Measurements from ENCODE around the gene FZD2. TPM values are rescaled to one million over a fixed set of nuclear protein-coding genes. Genes with fewer than 3 reads are reported as not detected.

The FZD2 gene
- total RNA-seq, 1 donor from 2014 or later: 0.39 TPM

GRCh38 chr17:44606658-44607057 lies 49.4 kb downstream of the FZD2 start:
- DNase-seq (ENCODE audit: low read depth in 2 of 2): no peak

- no peak for DNase-seq (ENCODE audit: low read depth in 2 of 2)
These were observed 50.8 kb downstream of the FZD2 start for GRCh38 chr17:44607836-44608690.

DNA sequence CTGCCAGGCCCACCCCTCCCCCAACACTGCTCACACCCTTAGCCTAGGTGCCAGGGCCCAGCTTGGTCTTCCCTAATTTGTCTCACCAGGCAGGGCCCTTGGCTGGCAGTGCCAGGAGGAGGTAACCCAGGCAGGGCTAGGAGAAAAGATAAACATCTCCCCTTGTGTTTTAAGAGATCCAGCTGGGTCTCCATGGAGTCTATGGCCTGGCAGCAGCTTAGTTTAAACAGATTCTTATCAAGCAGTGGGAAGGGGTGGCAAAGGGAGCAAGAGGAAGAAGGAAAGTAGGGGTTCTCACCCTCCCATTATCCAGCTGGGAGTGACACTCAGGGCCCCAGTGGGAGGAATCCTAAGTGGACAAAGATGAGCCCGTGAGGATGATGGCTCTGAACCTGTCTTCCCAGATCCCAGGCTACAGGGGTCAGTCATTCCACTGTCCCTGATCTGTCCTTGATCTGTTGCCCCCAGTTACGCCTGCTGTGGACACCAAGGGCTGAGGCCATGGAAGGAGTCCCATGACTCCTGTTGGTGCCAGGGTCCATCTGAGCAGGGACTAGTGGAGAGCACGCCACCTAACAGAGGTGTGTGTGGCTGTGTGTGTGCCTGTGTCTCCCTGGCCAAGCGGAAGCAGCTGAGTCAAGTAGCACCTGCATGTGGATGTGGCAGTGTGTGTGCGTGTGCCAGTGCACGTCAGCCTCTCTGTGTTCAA lies 51.6 kb downstream of the FZD2 start:
- no peak for DNase-seq (ENCODE audit: low read depth in 2 of 2)

GRCh38 chr17:44610331-44610730 lies 53.0 kb downstream of the FZD2 start:
- DNase-seq (ENCODE audit: low read depth in 2 of 2): no peak

Other genes with a start within 250 kb of the FZD2 start
- 0.13 and 0.25 TPM in 2 replicates for gene RUNDC3A, start 248.9 kb upstream of the FZD2 start, total RNA-seq
- gene SLC25A39, start 232.7 kb upstream of the FZD2 start, total RNA-seq: 54.0 and 98.0 TPM in 2 replicates
- gene GRN, start 212.2 kb upstream of the FZD2 start, total RNA-seq: 341 and 1,059 TPM in 2 replicates
- 3.9 and 6.6 TPM in 2 replicates for gene FAM171A2, start 193.6 kb upstream of the FZD2 start, total RNA-seq
- gene ITGA2B, start 167.8 kb upstream of the FZD2 start, total RNA-seq: 0.13 and 0.51 TPM in 2 replicates
- gene GPATCH8, start 54.1 kb upstream of the FZD2 start, total RNA-seq: 8.7 and 11.5 TPM in 2 replicates
- not detected in 2 replicates for gene MEIOC, start 99.0 kb downstream of the FZD2 start, total RNA-seq
- 22.0 and 28.4 TPM in 2 replicates for gene CCDC43, start 132.3 kb downstream of the FZD2 start, total RNA-seq
- gene DBF4B, start 151.2 kb downstream of the FZD2 start, total RNA-seq: 1.6 and 3.2 TPM in 2 replicates
- 0.13 and 0.38 TPM in 2 replicates for gene ADAM11, start 201.5 kb downstream of the FZD2 start, total RNA-seq